Measurements from ENCODE around the gene RCSD1.

DNA sequence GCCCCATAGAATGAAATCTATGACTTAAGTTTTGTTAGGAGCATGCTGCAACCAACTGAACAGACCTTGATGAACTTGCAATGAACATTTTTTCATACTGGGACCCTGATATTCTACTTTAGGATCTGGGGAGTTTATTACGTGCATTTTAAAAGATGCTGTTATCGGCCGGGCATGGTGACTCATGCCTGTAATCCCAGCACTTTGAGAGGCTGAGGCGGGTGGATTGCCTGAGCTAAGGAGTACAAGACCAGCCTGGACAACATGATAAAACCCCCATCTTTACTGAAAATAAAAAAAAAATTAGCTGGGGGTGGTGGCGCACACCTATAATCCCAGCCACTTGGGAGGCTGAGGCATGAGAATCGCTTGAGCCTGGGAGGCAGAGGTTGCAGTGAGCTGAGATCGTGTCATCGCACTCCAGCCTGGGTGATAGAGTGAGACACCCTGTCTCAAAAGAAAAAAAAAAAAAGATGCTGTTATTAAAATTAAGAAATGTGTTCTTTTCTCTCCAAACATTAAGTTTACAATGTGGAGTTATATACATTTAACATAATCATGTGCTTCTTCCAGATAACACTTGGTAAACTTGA lies 98.9 kb downstream of the RCSD1 start:
- TF ChIP-seq CTCF (conservative IDR thresholded peaks at IDR 0.05; ENCODE audit: low read depth, low read length) = no peak
- TF ChIP-seq EZH2 (IDR thresholded peaks at IDR 0.05; ENCODE audit: borderline replicate concordance, low read depth, low read length, poor library complexity, severe bottlenecking) = no peak

All from A673 (cell line).